Measurements from ENCODE around the gene ZNF638.

GRCh38 chr2:71348302-71348701 is 16.7 kb downstream of the ZNF638 start:
- no peak for TF ChIP-seq PATZ1 (CRISPR knock-in tag; IDR thresholded peaks at IDR 0.05; ENCODE audit: borderline replicate concordance)
- no peak for TF ChIP-seq CREB5 (CRISPR knock-in tag; IDR thresholded peaks at IDR 0.05; ENCODE audit: low read depth)
